H9 (cell line): ENCODE results near the gene FOXN1. TPM values are rescaled to one million over a fixed set of nuclear protein-coding genes. Genes with fewer than 3 reads are reported as not detected.

Experiments
- DNase-seq: peaks from one replicate; pipeline ENCODE4 v3.0.0-alpha.2; 2017
- H2AFZ ChIP-seq: one replicate; pipeline ENCODE4 v1.6.1; 2013; ENCODE audit warnings: mild to moderate bottlenecking, low read length, control low read depth, moderate library complexity
- H2AK5ac ChIP-seq: 2 replicates; pipeline ENCODE4 v1.6.1; 2013; ENCODE audit warnings: low read length, control low read depth, mixed read lengths; ENCODE audit not compliant: insufficient read length
- H2BK120ac ChIP-seq: one replicate; pipeline ENCODE4 v1.6.1; 2013; ENCODE audit warnings: low read depth, mild to moderate bottlenecking, low read length, control low read depth, inconsistent platforms; ENCODE audit not compliant: poor library complexity, severe bottlenecking
- H2BK12ac ChIP-seq: 2 replicates; pipeline ENCODE4 v1.6.1; 2013; ENCODE audit warnings: low read length, control low read depth, mixed read lengths, low read depth; ENCODE audit not compliant: insufficient read length
- H2BK15ac ChIP-seq: 2 replicates; pipeline ENCODE4 v1.6.1; 2013; ENCODE audit warnings: low read depth, low read length, control low read depth
- H2BK20ac ChIP-seq: one replicate; pipeline ENCODE4 v1.6.1; 2013; ENCODE audit warnings: low read depth, mild to moderate bottlenecking, low read length, control low read depth, inconsistent platforms; ENCODE audit not compliant: poor library complexity, severe bottlenecking
- H2BK5ac ChIP-seq: 2 replicates; pipeline ENCODE4 v1.6.1; 2013; ENCODE audit warnings: low read length, control low read depth, mixed read lengths; ENCODE audit not compliant: insufficient read length
- H3K14ac ChIP-seq: 2 replicates; pipeline ENCODE4 v1.6.1; 2013; ENCODE audit warnings: low read length, control low read depth; ENCODE audit not compliant: insufficient read depth
- H3K18ac ChIP-seq: 2 replicates; pipeline ENCODE4 v1.6.1; 2013; ENCODE audit warnings: low read depth, mild to moderate bottlenecking, mixed read lengths, low read length, control low read depth; ENCODE audit not compliant: insufficient read length
- H3K23ac ChIP-seq: 2 replicates; pipeline ENCODE4 v1.6.1; 2013; ENCODE audit warnings: low read length, control low read depth, mixed read lengths, low read depth; ENCODE audit not compliant: insufficient read length
- H3K23me2 ChIP-seq: 2 replicates; pipeline ENCODE4 v1.6.1; 2013; ENCODE audit warnings: low read depth, mild to moderate bottlenecking, mixed read lengths, low read length, control low read depth; ENCODE audit not compliant: insufficient read length, poor library complexity, severe bottlenecking
- H3K27ac ChIP-seq: 2 replicates; pipeline ENCODE4 v1.5.1; 2013; ENCODE audit warnings: low read length, control low read depth, mixed read lengths, low read depth; ENCODE audit not compliant: insufficient read length
- H3K27me3 ChIP-seq: 2 replicates; pipeline ENCODE4 v1.6.1; 2013; ENCODE audit warnings: low read length, control low read depth, inconsistent platforms; ENCODE audit not compliant: insufficient read depth
- H3K4ac ChIP-seq: 2 replicates; pipeline ENCODE4 v1.6.1; 2013; ENCODE audit warnings: low read depth, mild to moderate bottlenecking, control low read depth, inconsistent platforms, low read length, moderate library complexity
- H3K4me1 ChIP-seq: 2 replicates; pipeline ENCODE4 v1.6.1; 2013; ENCODE audit warnings: low read length, control low read depth, inconsistent platforms; ENCODE audit not compliant: insufficient read depth
- H3K4me2 ChIP-seq: 2 replicates; pipeline ENCODE4 v1.6.1; 2013; ENCODE audit warnings: low read length, control low read depth, mixed read lengths; ENCODE audit not compliant: insufficient read length, insufficient read depth
- H3K56ac ChIP-seq: 2 replicates; pipeline ENCODE4 v1.6.1; 2013; ENCODE audit warnings: low read depth, mild to moderate bottlenecking, mixed read lengths, low read length, control low read depth; ENCODE audit not compliant: insufficient read length
- H3K79me1 ChIP-seq: 2 replicates; pipeline ENCODE4 v1.6.1; 2013; ENCODE audit warnings: low read depth, mild to moderate bottlenecking, moderate library complexity, low read length, control low read depth, inconsistent platforms; ENCODE audit not compliant: insufficient read depth, poor library complexity, severe bottlenecking
- H3K79me2 ChIP-seq: 2 replicates; pipeline ENCODE4 v1.6.1; 2013; ENCODE audit warnings: low read length, control low read depth, inconsistent platforms; ENCODE audit not compliant: insufficient read depth
- H3K9ac ChIP-seq: 2 replicates; pipeline ENCODE4 v1.6.1; 2013; ENCODE audit warnings: low read length, control low read depth, mixed read lengths; ENCODE audit not compliant: insufficient read length; ENCODE audit errors: extremely low read depth
- H3K9me3 ChIP-seq: one replicate; pipeline ENCODE4 v1.6.1; 2013; ENCODE audit warnings: low read depth, low read length, inconsistent platforms; ENCODE audit not compliant: control insufficient read depth
- H3T11ph ChIP-seq: one replicate; pipeline ENCODE4 v1.6.1; 2013; ENCODE audit warnings: mild to moderate bottlenecking, low read length, control low read depth, inconsistent platforms
- H4K20me1 ChIP-seq: one replicate; pipeline ENCODE4 v1.6.1; 2013; ENCODE audit not compliant: control insufficient read depth, insufficient read length, insufficient read depth
- H4K5ac ChIP-seq: 2 replicates; pipeline ENCODE4 v1.6.1; 2013; ENCODE audit warnings: low read depth, mild to moderate bottlenecking, mixed read lengths, low read length, control low read depth; ENCODE audit not compliant: insufficient read length
- H4K8ac ChIP-seq: replicated peaks from 2 replicates; pipeline ENCODE4 v1.6.1; 2013; ENCODE audit warnings: low read length, control low read depth, mixed read lengths, low read depth; ENCODE audit not compliant: insufficient read length
- H4K91ac ChIP-seq: 2 replicates; pipeline ENCODE4 v1.6.1; 2013; ENCODE audit warnings: low read depth, mild to moderate bottlenecking, moderate library complexity, mixed read lengths, low read length, control low read depth; ENCODE audit not compliant: insufficient read length
- H3K27ac Mint-ChIP-seq, 3 experiments: 2 replicates in 2 of 3; 3 replicates in 1 of 3; pipeline ENCODE4 v1.8.0; 2020 to 2021; ENCODE audit warnings: mixed read lengths in 3 of 3, mild to moderate bottlenecking in 1 of 3, moderate library complexity in 1 of 3
- H3K27me3 Mint-ChIP-seq: 2 replicates; pipeline ENCODE4 v1.8.0; 2021; ENCODE audit warnings: low read depth, mild to moderate bottlenecking, moderate library complexity, mixed read lengths
- H3K36me3 Mint-ChIP-seq, 3 experiments: 2 replicates in 2 of 3; 3 replicates in 1 of 3; pipeline ENCODE4 v1.8.0; 2020 to 2021; ENCODE audit warnings: low read depth in 3 of 3, mixed read lengths in 3 of 3; ENCODE audit not compliant: insufficient read depth in 1 of 3
- H3K4me1 Mint-ChIP-seq, 2 experiments: 2 replicates each; pipeline ENCODE4 v1.8.0; 2020; ENCODE audit warnings: mixed read lengths in 2 of 2
- H3K4me3 Mint-ChIP-seq, 2 experiments: 2 replicates in 1 of 2; 3 replicates in 1 of 2; pipeline ENCODE4 v1.8.0; 2020 to 2021; ENCODE audit warnings: mild to moderate bottlenecking in 2 of 2, mixed read lengths in 2 of 2, moderate library complexity in 1 of 2
- H3K9me3 Mint-ChIP-seq, 2 experiments: 2 replicates in 1 of 2; 3 replicates in 1 of 2; pipeline ENCODE4 v1.8.0; 2020; ENCODE audit warnings: mild to moderate bottlenecking in 2 of 2, mixed read lengths in 2 of 2, moderate library complexity in 1 of 2
- WGBS: extraction: QIAGEN DNeasy Blood & Tissue Kit; methylation state at CpG from one replicate; pipeline ENCODE4 v1.1.7; 2013; ENCODE audit warnings: missing lambda C conversion rate, low lambda C conversion rate, mixed read lengths; ENCODE audit not compliant: insufficient read length; ENCODE audit errors: extremely low coverage; 5-methylcytosine and 5-hydroxymethylcytosine counted together
- total RNA-seq: library from RNA; stranded (reverse); gene quantifications from 2 replicates; pipeline ENCODE4 v1.2.1, GENCODE V29; 2021
- TF ChIP-seq, protein P1 (sequence below): fragments of 200-600 bp; sonication (generic); conservative IDR thresholded peaks from 3 replicates; pipeline ENCODE4 v1.8.0; 2021; ENCODE audit warnings: antibody characterized with exemption, mild to moderate bottlenecking

Gene FOXN1
- total RNA-seq, 1 experiment from 2014 or later = not detected

DNA sequence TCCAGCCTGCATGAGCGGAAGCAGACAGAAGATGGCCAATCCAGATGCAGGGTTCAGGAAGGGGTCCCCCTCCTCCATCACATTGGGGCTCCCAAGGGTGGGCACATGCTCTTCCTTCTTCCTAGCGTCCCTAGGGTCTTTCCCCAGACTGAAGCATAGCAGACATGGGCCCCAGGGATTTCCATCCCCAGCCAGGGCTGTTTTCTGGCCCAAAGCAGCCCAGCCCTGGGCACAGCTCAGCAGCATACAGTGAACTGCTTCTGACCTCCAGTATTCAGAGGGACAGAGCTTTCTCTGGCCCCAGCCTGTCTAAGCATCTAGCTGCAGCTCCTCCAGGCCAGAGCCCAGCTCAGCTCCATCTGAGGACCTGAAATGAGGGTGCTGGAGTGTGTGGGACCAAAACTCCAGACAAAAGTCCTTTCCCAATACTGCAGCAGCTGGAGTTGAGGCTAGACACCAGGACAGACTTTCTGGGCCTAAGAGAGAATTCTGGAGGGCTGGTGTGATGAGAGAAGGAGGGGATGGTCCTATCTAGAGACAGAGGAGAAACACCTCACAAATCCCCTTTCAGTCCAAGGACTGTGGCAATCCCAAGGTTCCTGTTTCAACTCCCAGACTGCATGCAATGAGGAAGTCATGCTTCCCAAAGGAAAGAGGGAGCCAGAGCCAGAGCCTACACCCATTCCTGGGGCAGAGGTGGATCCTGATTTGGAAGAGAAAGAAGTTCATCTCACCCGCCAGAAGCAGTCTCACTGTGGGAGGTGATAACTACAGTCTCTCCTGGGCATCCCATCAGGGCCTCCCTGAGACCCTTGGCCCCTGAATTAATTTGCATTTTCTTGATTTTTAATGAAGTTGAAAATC is 4.5 kb upstream of the FOXN1 start:
- Histone ChIP-seq H3K18ac (no peak overlapping the region), H4K5ac (no peak overlapping the region), H3K27me3 (no peaks in the 10 kb centered on the region), H2AK5ac (no peak overlapping the region), H3K14ac (no peak overlapping the region), H4K91ac (no peak overlapping the region), H2BK20ac (no peak overlapping the region), H3K4me2 (no peak overlapping the region), H4K8ac (no peak overlapping the region), H3K23me2 (no peaks in the 10 kb centered on the region), H2BK5ac (no peak overlapping the region), H3K56ac (no peak overlapping the region), H3K4me1 (peaks cover 2% of the 10 kb centered on the region; the same call in 1 of the 2 replicates), H3K79me1 (no peaks in the 10 kb centered on the region), H3K9ac (no peak overlapping the region), H2AFZ (no peak overlapping the region), H3K9me3 (no peaks in the 10 kb centered on the region), H3K27ac (no peak overlapping the region), H3T11ph (no peak overlapping the region), H3K23ac (no peak overlapping the region), H3K4ac (no peak overlapping the region), H4K20me1 (no peaks in the 10 kb centered on the region), H2BK15ac (no peak overlapping the region), H2BK120ac (no peak overlapping the region), H3K79me2 (no peaks in the 10 kb centered on the region), H2BK12ac (no peak overlapping the region)
- TF ChIP-seq, protein P1, sequence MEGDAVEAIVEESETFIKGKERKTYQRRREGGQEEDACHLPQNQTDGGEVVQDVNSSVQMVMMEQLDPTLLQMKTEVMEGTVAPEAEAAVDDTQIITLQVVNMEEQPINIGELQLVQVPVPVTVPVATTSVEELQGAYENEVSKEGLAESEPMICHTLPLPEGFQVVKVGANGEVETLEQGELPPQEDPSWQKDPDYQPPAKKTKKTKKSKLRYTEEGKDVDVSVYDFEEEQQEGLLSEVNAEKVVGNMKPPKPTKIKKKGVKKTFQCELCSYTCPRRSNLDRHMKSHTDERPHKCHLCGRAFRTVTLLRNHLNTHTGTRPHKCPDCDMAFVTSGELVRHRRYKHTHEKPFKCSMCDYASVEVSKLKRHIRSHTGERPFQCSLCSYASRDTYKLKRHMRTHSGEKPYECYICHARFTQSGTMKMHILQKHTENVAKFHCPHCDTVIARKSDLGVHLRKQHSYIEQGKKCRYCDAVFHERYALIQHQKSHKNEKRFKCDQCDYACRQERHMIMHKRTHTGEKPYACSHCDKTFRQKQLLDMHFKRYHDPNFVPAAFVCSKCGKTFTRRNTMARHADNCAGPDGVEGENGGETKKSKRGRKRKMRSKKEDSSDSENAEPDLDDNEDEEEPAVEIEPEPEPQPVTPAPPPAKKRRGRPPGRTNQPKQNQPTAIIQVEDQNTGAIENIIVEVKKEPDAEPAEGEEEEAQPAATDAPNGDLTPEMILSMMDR = no peak
- no peak overlapping the region for H3K4me3 Mint-ChIP-seq
- no peaks in the 10 kb centered on the region for H3K36me3 Mint-ChIP-seq
- peaks cover 3% of the 10 kb centered on the region; the same call in 1 of the 2 replicates for H3K27me3 Mint-ChIP-seq
- DNase-seq = no peak
- peaks cover 17 to 40% of the 10 kb centered on the region in 2 experiments for H3K4me1 Mint-ChIP-seq
- no peaks in the 10 kb centered on the region for H3K9me3 Mint-ChIP-seq
- H3K27ac Mint-ChIP-seq = peak overlapping the region in 2 of 3 experiments; percentile 44 to 66; a peak in 3 of 7 replicates
- WGBS = no CpG with 5 or more reads among the region's 3 CpGs
